ENCODE results near the gene PRDM7. TPM values are rescaled to one million over a fixed set of nuclear protein-coding genes. Genes with fewer than 3 reads are reported as not detected.

Gene PRDM7
- total RNA-seq, 1 experiment from 2014 or later: not detected

DNA sequence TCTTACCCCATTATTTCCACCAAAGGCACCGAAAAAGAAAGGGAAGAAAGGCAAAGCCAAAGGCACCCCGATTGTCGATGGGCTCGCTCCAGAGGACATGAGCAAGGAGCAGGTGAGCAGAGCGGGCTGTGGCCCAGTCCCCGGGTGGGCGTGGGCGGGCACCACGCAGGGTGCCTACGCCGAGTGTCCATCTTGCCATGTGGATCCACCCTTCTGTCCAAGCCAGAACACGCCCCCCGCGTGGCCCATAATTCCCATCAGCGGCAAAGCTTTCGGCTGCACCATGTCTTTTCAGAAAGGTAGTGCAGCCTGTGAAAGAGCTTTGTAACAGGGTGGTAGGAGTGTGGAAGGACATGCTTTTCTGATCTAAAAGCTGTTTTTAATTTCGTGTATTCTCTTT is 49.5 kb downstream of the PRDM7 start:
- Mint-ChIP-seq H3K27me3 (ENCODE audit: low read depth) (no peaks in the 10 kb centered on the region), H3K9me3 (no peaks in the 10 kb centered on the region), H3K27ac (no peak overlapping the region), H3K36me3 (ENCODE audit: insufficient read depth in 1 of 3, low read depth in 3 of 3) (peaks cover 9 to 17% (median 14%) of the 10 kb centered on the region in 3 experiments; a peak in 6 of 7 replicates), H3K4me3 (no peak overlapping the region), H3K4me1 (peaks cover 19 to 23% of the 10 kb centered on the region in 2 experiments)
- no peaks in the 10 kb centered on the region for H3K9me3 ChIP-seq (ENCODE audit: control insufficient read depth, low read depth, low read length)
- no peak overlapping the region for H2BK20ac ChIP-seq (ENCODE audit: low read depth, low read length, poor library complexity, severe bottlenecking)
- H2AK5ac ChIP-seq (ENCODE audit: insufficient read length, low read length): no peak overlapping the region
- no peak overlapping the region for H3K18ac ChIP-seq (ENCODE audit: insufficient read length, low read depth, low read length)
- H3K27ac ChIP-seq (ENCODE audit: insufficient read length, low read depth, low read length): no peak overlapping the region
- H2BK15ac ChIP-seq (ENCODE audit: low read depth, low read length): no peak overlapping the region
- H2BK120ac ChIP-seq (ENCODE audit: low read depth, low read length, poor library complexity, severe bottlenecking): no peak overlapping the region
- DNase-seq: no peak
- TF ChIP-seq, protein P1, sequence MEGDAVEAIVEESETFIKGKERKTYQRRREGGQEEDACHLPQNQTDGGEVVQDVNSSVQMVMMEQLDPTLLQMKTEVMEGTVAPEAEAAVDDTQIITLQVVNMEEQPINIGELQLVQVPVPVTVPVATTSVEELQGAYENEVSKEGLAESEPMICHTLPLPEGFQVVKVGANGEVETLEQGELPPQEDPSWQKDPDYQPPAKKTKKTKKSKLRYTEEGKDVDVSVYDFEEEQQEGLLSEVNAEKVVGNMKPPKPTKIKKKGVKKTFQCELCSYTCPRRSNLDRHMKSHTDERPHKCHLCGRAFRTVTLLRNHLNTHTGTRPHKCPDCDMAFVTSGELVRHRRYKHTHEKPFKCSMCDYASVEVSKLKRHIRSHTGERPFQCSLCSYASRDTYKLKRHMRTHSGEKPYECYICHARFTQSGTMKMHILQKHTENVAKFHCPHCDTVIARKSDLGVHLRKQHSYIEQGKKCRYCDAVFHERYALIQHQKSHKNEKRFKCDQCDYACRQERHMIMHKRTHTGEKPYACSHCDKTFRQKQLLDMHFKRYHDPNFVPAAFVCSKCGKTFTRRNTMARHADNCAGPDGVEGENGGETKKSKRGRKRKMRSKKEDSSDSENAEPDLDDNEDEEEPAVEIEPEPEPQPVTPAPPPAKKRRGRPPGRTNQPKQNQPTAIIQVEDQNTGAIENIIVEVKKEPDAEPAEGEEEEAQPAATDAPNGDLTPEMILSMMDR (conservative IDR thresholded peaks at IDR 0.05): no peak
- H4K91ac ChIP-seq (ENCODE audit: insufficient read length, low read depth, low read length): no peak overlapping the region
- no peaks in the 10 kb centered on the region for H3K79me1 ChIP-seq (ENCODE audit: insufficient read depth, low read depth, low read length, poor library complexity, severe bottlenecking)
- no peak overlapping the region for H3K4me2 ChIP-seq (ENCODE audit: insufficient read depth, insufficient read length, low read length)
- H2BK5ac ChIP-seq (ENCODE audit: insufficient read length, low read length): no peak overlapping the region
- H3K4ac ChIP-seq (ENCODE audit: low read depth, low read length): no peak overlapping the region
- no peak overlapping the region for H2AFZ ChIP-seq (ENCODE audit: low read length)
- WGBS (ENCODE audit: extremely low coverage, insufficient read length, low lambda C conversion rate): no CpG with 5 or more reads among the region's 17 CpGs
- no peak overlapping the region for H3K23ac ChIP-seq (ENCODE audit: insufficient read length, low read depth, low read length)
- no peak overlapping the region for H3T11ph ChIP-seq (ENCODE audit: low read length)
- H3K79me2 ChIP-seq (ENCODE audit: insufficient read depth, low read length): no peaks in the 10 kb centered on the region
- H4K5ac ChIP-seq (ENCODE audit: insufficient read length, low read depth, low read length): no peak overlapping the region
- no peaks in the 10 kb centered on the region for H3K27me3 ChIP-seq (ENCODE audit: insufficient read depth, low read length)
- no peaks in the 10 kb centered on the region for H3K4me1 ChIP-seq (ENCODE audit: insufficient read depth, low read length)
- H3K9ac ChIP-seq (ENCODE audit: extremely low read depth, insufficient read length, low read length): no peak overlapping the region
- H3K23me2 ChIP-seq (ENCODE audit: insufficient read length, low read depth, low read length, poor library complexity, severe bottlenecking): no peaks in the 10 kb centered on the region
- H3K14ac ChIP-seq (ENCODE audit: insufficient read depth, low read length): no peak overlapping the region
- no peak overlapping the region for H3K56ac ChIP-seq (ENCODE audit: insufficient read length, low read depth, low read length)
- no peaks in the 10 kb centered on the region for H4K20me1 ChIP-seq (ENCODE audit: control insufficient read depth, insufficient read depth, insufficient read length)
- no peak overlapping the region for H2BK12ac ChIP-seq (ENCODE audit: insufficient read length, low read depth, low read length)
- H4K8ac ChIP-seq (replicated peaks; ENCODE audit: insufficient read length, low read depth, low read length): no peak overlapping the region

All from H9 (cell line).